Activated T-cell treated with anti-CD3 and anti-CD28 coated beads, Interleukin-2, amount 50 U/mL, for 72 hours (primary cell): ENCODE data around the gene IREB2. TPM values are rescaled to one million over a fixed set of nuclear protein-coding genes. Genes with fewer than 3 reads are reported as not detected.

Experiments
- ATAC-seq, 2 donors: fragments of 150-1000 bp; cut with Tn5 transposase; replicated peaks in 1 of 2; 2 replicates each; pipeline ENCODE4 v1.10.0; 2021; ENCODE audit warnings: moderate library complexity in 2 of 2, mild to moderate bottlenecking in 1 of 2
- DNase-seq, 2 donors: peaks; one replicate each; pipeline ENCODE4 v3.0.0; 2021 to 2022; ENCODE audit warnings: mixed read lengths in 1 of 2
- H3K27ac Mint-ChIP-seq: one replicate; pipeline ENCODE4 v1.8.0; 2022; ENCODE audit warnings: mild to moderate bottlenecking, moderate library complexity, mixed read lengths
- H3K27me3 Mint-ChIP-seq: one replicate; pipeline ENCODE4 v1.8.0; 2022; ENCODE audit warnings: low read depth, mixed read lengths
- H3K36me3 Mint-ChIP-seq, 2 donors: one replicate each; pipeline ENCODE4 v1.8.0; 2022; ENCODE audit warnings: mixed read lengths in 2 of 2, mild to moderate bottlenecking in 1 of 2; ENCODE audit not compliant: insufficient read depth in 2 of 2
- H3K4me1 Mint-ChIP-seq: one replicate; pipeline ENCODE4 v1.8.0; 2022; ENCODE audit warnings: low read depth, mixed read lengths
- H3K4me3 Mint-ChIP-seq, 2 donors: one replicate each; pipeline ENCODE4 v1.8.0; 2022; ENCODE audit warnings: mild to moderate bottlenecking in 2 of 2, mixed read lengths in 2 of 2, moderate library complexity in 2 of 2
- H3K9me3 Mint-ChIP-seq, 2 donors: one replicate each; pipeline ENCODE4 v1.8.0; 2022; ENCODE audit warnings: mixed read lengths in 2 of 2
- total RNA-seq, 2 donors: library from RNA; stranded (reverse); gene quantifications; one replicate each; pipeline ENCODE4 v1.2.3, GENCODE V29; 2022

IREB2 gene, protein sequence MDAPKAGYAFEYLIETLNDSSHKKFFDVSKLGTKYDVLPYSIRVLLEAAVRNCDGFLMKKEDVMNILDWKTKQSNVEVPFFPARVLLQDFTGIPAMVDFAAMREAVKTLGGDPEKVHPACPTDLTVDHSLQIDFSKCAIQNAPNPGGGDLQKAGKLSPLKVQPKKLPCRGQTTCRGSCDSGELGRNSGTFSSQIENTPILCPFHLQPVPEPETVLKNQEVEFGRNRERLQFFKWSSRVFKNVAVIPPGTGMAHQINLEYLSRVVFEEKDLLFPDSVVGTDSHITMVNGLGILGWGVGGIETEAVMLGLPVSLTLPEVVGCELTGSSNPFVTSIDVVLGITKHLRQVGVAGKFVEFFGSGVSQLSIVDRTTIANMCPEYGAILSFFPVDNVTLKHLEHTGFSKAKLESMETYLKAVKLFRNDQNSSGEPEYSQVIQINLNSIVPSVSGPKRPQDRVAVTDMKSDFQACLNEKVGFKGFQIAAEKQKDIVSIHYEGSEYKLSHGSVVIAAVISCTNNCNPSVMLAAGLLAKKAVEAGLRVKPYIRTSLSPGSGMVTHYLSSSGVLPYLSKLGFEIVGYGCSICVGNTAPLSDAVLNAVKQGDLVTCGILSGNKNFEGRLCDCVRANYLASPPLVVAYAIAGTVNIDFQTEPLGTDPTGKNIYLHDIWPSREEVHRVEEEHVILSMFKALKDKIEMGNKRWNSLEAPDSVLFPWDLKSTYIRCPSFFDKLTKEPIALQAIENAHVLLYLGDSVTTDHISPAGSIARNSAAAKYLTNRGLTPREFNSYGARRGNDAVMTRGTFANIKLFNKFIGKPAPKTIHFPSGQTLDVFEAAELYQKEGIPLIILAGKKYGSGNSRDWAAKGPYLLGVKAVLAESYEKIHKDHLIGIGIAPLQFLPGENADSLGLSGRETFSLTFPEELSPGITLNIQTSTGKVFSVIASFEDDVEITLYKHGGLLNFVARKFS
- total RNA-seq = 10 to 100 TPM; 64.1 to 72.2 TPM

DNA sequence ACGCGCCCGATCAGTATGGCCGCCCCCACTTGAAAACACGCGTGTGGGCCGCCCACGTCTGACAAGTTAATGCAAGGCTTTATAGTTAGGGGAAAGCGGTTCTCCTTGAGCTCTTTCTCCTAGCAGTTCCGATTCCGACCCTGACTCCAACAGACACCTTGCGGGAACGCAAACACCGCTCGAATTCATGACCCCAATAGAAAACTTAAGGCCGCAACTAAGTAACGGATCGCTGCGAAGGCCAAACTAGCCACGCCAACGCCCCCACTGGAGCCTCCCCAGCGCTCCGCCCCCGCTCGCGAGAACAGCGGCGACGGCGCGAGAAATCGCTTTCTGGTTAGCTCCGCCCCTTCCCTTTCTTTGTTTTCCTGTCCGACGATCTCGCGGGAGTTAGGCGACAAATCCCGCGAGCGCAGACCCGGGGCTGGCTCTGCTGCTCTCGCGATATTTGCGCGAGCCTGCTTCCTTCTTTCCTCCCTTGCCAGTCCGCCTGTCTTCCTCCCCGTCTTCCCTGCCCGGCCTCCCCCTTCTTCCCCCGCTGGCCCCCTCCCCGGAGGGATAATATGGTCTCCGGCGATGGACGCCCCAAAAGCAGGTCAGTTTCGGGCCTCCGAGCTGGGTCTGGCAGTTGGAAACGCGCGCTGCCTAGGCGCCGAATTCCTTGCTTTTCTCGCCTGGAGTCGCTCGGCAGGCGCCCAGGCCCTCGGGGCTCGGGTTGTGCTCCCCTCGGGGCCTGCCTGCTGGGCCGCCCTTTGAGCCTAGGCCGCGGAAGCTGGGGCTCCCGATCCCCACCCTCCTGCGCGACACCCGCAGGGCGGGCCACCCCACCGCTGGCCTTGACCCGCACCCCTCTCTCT, at the start of gene IREB2:
Gene IREB2 (plus strand): TSS at position 455 of the 857 bp plus-strand sequence. CDS start 122 bp downstream, at position 577.
- no peaks in the 10 kb centered on the region for H3K9me3 Mint-ChIP-seq
- peaks cover 46% of the 10 kb centered on the region for H3K4me1 Mint-ChIP-seq
- H3K36me3 Mint-ChIP-seq = peaks cover 11% of the 10 kb centered on the region in 2 donors
- H3K4me3 Mint-ChIP-seq = peak within 1 kb of the TSS; percentile 88 to 92
- H3K27ac Mint-ChIP-seq = peak within 1 kb of the TSS; percentile 97
- no peaks in the 10 kb centered on the region for H3K27me3 Mint-ChIP-seq
- ATAC-seq = peak; percentile 84 to 87
- DNase-seq = peak; percentile 98

DNA sequence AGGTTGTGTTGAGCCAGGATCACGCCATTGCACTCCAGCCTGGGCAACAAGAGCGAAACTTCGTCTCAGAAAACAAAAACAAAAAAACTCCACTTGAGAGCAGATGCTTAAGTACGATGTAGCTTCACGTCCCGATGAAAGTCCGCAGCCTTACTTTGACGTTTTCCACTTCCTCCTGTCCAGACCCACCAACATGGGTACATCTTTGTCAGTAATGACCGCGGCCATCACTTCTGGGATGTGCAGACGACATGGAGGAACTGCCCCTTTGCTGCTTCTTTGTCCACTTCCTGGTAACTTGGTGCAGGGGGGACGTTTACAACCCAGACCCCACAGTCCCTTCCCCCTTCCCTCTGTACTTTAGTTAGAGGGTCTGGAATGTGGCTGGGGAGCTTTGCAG, 49.2 kb upstream of the IREB2 start:
- DNase-seq (no peak), ATAC-seq (no peak)
- H3K4me3 Mint-ChIP-seq = no peak overlapping the region
- peaks cover 26% of the 10 kb centered on the region for H3K27me3 Mint-ChIP-seq
- H3K36me3 Mint-ChIP-seq = no peaks in the 10 kb centered on the region
- H3K4me1 Mint-ChIP-seq = no peaks in the 10 kb centered on the region
- H3K27ac Mint-ChIP-seq = no peak overlapping the region
- no peaks in the 10 kb centered on the region for H3K9me3 Mint-ChIP-seq

DNA sequence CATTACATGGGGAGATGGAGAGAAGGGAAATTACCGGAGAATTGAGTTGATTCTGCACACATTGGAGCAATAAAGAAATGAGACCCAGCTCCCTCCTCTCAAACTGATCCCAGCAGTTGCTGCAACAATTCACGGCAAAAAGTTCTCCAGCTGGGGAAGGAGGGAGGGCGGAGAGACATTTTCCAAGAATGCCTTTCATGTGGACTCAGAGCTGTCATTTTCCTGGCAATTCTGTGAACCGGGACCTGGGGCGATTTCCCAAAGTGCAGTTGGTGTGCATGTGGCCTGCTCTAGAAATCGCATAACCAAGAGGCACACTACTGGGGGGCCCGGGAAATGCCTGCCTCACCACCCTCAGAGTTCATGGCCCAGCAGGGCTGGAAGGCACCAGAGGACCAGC, 48.7 kb upstream of the IREB2 start:
- no peak overlapping the region for H3K27ac Mint-ChIP-seq
- H3K4me1 Mint-ChIP-seq = no peaks in the 10 kb centered on the region
- DNase-seq (no peak), ATAC-seq (no peak)
- H3K4me3 Mint-ChIP-seq = no peak overlapping the region
- no peaks in the 10 kb centered on the region for H3K36me3 Mint-ChIP-seq
- no peaks in the 10 kb centered on the region for H3K9me3 Mint-ChIP-seq
- peaks cover 22% of the 10 kb centered on the region for H3K27me3 Mint-ChIP-seq

DNA sequence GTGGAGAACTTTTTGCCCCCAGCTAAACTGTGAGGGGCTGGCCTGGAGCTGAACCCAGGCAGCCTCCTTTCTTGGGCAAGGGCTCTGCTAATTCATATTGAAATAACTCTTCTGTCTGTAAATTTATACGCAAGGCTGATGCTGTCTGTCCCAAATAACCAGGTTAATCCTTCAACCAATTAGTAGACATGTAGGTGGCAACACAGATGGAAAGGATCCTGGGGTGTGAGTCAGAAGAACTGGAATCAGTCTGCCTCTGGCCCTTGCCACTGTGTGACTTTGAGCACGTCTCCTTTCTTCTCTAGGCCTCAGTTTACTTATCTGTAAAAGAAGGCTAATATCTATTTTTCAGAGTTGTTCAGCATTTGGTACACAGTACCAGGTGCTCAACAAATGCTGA, 48.3 kb upstream of the IREB2 start:
- H3K36me3 Mint-ChIP-seq = no peaks in the 10 kb centered on the region
- H3K4me3 Mint-ChIP-seq = no peak overlapping the region
- ATAC-seq (no peak), DNase-seq (no peak)
- no peaks in the 10 kb centered on the region for H3K4me1 Mint-ChIP-seq
- H3K27ac Mint-ChIP-seq = no peak overlapping the region
- H3K27me3 Mint-ChIP-seq = peaks cover 21% of the 10 kb centered on the region
- no peaks in the 10 kb centered on the region for H3K9me3 Mint-ChIP-seq

DNA sequence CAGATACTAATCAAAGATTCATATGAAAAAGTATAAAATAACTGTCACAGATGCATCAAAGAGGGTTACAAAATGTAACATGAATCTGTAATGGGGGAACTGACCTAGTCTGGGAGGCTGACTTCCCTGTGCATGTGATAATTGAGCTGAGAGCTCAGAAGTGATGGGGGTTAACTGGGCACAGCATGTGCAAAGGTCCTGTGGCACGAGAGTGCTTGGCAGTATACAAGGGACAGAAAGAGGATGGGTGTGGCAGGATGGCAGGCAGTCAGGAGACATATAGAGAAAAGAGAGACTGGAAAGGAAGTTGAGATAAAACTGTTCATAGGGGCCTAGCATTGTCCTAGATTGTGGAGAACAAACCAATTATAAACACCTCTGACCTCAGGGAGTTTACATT, 47.8 kb upstream of the IREB2 start:
- DNase-seq (no peak), ATAC-seq (no peak)
- Mint-ChIP-seq H3K27me3 (peaks cover 16% of the 10 kb centered on the region), H3K9me3 (no peaks in the 10 kb centered on the region), H3K36me3 (no peaks in the 10 kb centered on the region), H3K4me3 (no peak overlapping the region), H3K4me1 (no peaks in the 10 kb centered on the region), H3K27ac (no peak overlapping the region)

DNA sequence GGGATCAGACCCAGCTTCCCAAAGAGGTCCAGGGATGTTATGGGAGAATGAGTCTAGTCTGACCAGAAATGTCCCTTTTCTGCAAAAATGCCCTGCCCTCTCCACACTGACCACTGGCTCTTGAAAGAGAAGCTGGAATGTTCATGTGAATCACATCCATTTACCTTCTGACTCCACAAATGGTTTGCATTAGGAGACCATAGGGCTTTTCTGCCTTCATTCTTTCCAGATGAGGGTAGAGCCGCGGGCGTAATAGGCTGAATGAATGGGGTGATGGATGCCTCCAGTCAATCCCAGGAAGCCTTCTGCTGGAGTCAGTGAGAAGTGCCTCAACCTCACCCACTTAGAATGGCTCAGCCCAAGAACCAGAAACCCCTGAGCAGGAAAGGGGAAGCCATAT, 47.2 kb upstream of the IREB2 start:
- Mint-ChIP-seq H3K4me3 (no peak overlapping the region), H3K27me3 (peaks cover 10% of the 10 kb centered on the region)
- no peak for ATAC-seq

DNA sequence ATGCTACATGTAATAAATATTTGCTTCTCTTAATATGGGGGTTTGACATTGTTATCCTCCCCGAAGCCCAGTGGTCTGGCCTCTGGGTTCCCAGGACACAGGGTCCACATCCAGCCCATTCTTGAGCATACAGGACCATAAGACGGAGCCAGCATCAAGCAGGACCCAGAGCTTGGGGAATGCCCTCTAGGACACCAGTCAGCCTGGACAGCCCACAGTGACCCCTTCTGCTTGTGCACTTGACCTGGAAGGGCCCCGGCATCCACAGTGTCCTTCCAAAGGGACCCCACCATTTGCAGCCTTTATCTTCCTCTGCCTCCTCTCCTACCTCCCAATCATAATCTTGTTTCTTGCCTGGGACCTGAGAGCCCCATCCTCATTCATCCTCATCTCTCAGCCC, 46.2 kb upstream of the IREB2 start:
- DNase-seq (no peak), ATAC-seq (no peak)
- no peak overlapping the region for H3K4me3 Mint-ChIP-seq
- H3K4me1 Mint-ChIP-seq = no peaks in the 10 kb centered on the region
- H3K36me3 Mint-ChIP-seq = no peaks in the 10 kb centered on the region
- H3K9me3 Mint-ChIP-seq = no peaks in the 10 kb centered on the region
- H3K27me3 Mint-ChIP-seq = peaks cover under 1% of the 10 kb centered on the region
- H3K27ac Mint-ChIP-seq = no peak overlapping the region

More for the DNA sequence above, 47.2 kb upstream of the IREB2 start:
- H3K36me3 Mint-ChIP-seq = no peaks in the 10 kb centered on the region
- H3K27ac Mint-ChIP-seq = no peak overlapping the region
- no peaks in the 10 kb centered on the region for H3K9me3 Mint-ChIP-seq
- DNase-seq = no peak
- no peaks in the 10 kb centered on the region for H3K4me1 Mint-ChIP-seq

DNA sequence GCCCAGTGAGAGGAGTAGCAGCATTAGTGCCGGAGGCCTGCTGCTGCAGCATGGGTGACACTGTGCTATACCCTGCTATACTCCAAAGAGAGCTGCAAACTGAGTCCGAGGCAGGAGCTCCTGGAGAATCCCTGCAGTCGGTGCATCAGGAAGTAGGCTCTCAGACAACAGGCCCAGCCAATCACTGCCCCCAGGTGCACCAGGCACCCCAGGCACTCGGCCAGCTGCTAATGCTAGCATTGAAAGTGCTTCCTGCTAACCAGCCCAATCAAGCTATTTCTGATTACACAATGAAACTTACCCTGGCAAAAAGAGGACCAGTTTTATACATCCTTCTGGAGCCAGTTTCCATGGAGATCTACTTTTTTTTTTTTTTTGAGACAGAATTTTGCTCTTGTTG, 45.6 kb upstream of the IREB2 start:
- Mint-ChIP-seq H3K27me3 (no peaks in the 10 kb centered on the region), H3K9me3 (no peaks in the 10 kb centered on the region), H3K36me3 (no peaks in the 10 kb centered on the region), H3K27ac (no peak overlapping the region), H3K4me3 (no peak overlapping the region), H3K4me1 (no peaks in the 10 kb centered on the region)
- ATAC-seq (no peak), DNase-seq (no peak)

DNA sequence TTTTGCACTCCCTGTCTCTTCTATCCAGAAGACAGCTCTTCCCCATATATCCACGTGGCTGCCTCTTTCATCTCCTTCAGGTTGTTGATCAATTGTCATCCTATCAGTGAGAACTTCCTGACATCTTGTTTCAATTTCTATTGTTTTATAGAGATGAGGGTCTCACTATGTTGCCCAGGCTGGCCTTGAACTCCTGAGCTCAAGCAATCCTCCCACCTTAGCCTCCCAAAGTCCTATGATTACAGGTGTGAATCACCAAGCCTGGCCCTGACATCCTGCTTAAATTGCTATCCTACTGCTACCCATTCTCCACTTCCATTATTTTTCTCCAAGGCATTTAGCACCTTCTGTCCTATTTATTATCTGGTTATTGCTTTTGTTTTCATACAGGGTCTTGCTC, 44.9 kb upstream of the IREB2 start:
- Mint-ChIP-seq H3K9me3 (no peaks in the 10 kb centered on the region), H3K27ac (no peak overlapping the region), H3K36me3 (no peaks in the 10 kb centered on the region)

DNA sequence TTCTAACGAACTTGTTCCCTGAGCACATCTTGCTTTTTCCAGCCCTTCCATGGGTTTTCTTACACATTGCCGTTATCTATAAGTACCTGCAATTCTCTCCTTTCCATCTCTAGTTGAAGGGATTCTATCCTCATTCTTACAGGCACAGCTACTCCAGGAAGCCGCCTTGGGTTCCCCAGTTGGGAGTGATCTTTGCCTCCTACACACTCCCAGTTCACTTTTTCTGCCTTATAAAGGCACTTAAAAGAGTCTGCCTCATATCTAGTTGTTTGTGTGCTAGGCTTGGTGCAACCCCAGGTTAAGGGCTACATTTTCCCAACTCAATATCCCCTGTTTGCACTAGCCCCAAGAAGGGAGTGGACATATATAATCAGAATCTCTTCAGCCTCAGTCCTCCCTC, 44.0 kb upstream of the IREB2 start:
- Mint-ChIP-seq H3K27me3 (no peaks in the 10 kb centered on the region), H3K36me3 (no peaks in the 10 kb centered on the region), H3K27ac (no peak overlapping the region), H3K4me1 (no peaks in the 10 kb centered on the region), H3K9me3 (no peaks in the 10 kb centered on the region), H3K4me3 (no peak overlapping the region)
- DNase-seq (no peak), ATAC-seq (no peak)

More for the DNA sequence above, 44.9 kb upstream of the IREB2 start:
- H3K27me3 Mint-ChIP-seq = no peaks in the 10 kb centered on the region
- DNase-seq = no peak
- H3K4me3 Mint-ChIP-seq = no peak overlapping the region
- ATAC-seq = no peak
- no peaks in the 10 kb centered on the region for H3K4me1 Mint-ChIP-seq

DNA sequence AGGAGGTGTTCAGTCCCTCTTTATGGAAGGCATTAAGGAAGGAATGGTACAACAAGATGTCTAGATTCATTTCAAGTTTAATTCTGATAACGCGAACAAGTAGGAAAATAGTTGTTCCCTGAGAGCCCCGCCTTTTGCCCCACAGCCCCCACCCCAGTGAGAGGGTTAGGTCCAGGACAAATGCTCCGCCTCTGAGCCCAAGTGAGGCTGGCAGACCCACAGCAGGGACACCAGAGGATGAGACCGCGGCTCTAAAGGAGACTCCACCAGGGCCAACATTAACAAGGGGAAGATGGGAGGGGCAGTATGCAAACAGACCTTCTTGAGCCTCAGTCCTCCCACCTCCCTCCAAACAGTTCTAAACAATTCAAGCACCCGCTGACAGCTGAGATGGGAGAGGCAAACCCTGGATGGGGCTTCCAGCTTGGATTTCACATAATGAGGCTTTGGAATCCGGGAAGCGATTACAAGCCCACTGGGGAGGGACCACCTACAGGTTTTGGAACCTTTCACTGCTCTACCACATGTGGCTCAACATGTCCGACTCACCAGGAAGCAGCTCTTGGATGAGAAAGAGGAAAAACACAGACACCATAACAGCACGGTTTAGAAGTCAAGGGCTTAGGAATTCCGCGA, 42.9 kb upstream of the IREB2 start:
- Mint-ChIP-seq H3K9me3 (no peaks in the 10 kb centered on the region), H3K4me1 (no peaks in the 10 kb centered on the region), H3K27me3 (no peaks in the 10 kb centered on the region), H3K4me3 (no peak overlapping the region), H3K36me3 (no peaks in the 10 kb centered on the region), H3K27ac (no peak overlapping the region)
- ATAC-seq (no peak), DNase-seq (no peak)

DNA sequence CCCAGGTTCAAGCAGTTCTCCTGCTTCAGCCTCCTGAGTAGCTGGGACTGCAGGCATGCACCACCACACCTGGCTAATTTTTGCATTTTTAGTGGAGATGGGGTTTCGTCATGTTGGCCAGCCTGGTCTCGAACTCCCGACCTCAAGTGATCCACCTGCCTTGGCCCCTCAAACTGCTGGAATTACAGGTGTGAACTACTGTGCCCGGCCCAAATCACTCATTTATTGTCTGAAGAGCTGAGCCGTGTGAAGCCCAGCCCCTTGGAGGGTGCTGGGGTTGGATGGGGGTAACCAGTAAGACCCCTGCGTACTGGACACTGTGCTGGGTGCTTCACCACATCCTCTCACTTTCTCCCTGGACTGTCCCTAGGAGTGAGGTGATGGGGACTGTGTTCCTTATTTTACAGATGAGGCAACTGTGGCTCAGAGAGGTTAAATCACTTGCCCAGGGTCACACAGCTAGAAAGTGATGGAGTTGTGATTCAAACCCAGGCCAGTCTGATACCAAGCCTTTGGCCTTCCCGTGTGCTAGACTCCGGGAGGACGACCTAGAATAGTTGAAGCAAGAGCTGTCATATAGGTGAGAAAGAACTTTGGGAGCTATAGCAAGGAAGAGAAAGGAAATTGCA, 41.7 kb upstream of the IREB2 start:
- no peaks in the 10 kb centered on the region for H3K9me3 Mint-ChIP-seq

More for the DNA sequence above, 41.7 kb upstream of the IREB2 start:
- ATAC-seq (no peak), DNase-seq (no peak)
- H3K4me3 Mint-ChIP-seq = no peak overlapping the region
- no peaks in the 10 kb centered on the region for H3K27me3 Mint-ChIP-seq
- H3K27ac Mint-ChIP-seq = no peak overlapping the region
- no peaks in the 10 kb centered on the region for H3K36me3 Mint-ChIP-seq
- H3K4me1 Mint-ChIP-seq = no peaks in the 10 kb centered on the region
